ENCODE measurements around the gene CASKIN1.
"Not testable (repeated sequence)": the region's sequence is repeated elsewhere in the genome, so short reads cannot be mapped to it uniquely, and the experiment has no call there.

Gene CASKIN1

GRCh38 chr16:2203119-2203688, 6.8 kb upstream of the CASKIN1 start:
- not testable (repeated sequence) for H3K4me1 ChIP-seq (ENCODE audit: control insufficient read depth, insufficient read depth, low read length); H3K4me3 ChIP-seq (ENCODE audit: low read length); H3K27ac ChIP-seq (ENCODE audit: low read length); DNase-seq (ENCODE audit: low read depth, low spot score); H3K27me3 ChIP-seq (ENCODE audit: control insufficient read depth, insufficient read depth, low read length); H3K9me3 ChIP-seq (ENCODE audit: control insufficient read depth, insufficient read depth, low read length)
- WGBS (ENCODE audit: insufficient coverage, insufficient read length), result no CpG with 5 or more reads among the region's 8 CpGs
- peaks cover 13% of the 10 kb centered on the region for H3K36me3 ChIP-seq (ENCODE audit: control insufficient read depth, insufficient read depth, low read length)

DNA sequence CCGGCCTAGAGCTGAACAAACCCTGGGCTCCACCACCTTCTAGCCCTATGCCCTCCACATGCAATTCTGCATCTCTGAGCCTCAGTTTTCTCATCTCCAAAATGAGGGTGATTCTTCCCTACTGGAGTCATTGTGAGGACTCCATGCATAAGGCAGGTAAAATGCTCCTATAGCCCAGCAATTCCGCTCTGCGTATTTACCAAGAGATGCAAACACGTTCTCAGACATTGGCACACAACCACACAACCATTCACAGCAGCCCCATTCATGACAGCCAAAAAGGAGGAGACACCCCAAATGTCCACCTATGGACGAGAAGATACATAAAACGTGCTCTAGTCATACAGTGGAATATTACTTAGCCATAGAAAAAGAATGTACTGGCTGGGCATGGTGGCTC, 3.9 kb upstream of the CASKIN1 start:
- H3K27ac ChIP-seq (ENCODE audit: low read length), result no peak overlapping the region
- peaks cover 4% of the 10 kb centered on the region; the same call in 1 of the 2 replicates for H3K4me1 ChIP-seq (ENCODE audit: control insufficient read depth, insufficient read depth, low read length)
- no peaks in the 10 kb centered on the region for H3K36me3 ChIP-seq (ENCODE audit: control insufficient read depth, insufficient read depth, low read length)
- H3K4me3 ChIP-seq (ENCODE audit: low read length), result no peak overlapping the region
- no peak for DNase-seq (ENCODE audit: low read depth, low spot score)
- WGBS (ENCODE audit: insufficient coverage, insufficient read length), result no CpG with 5 or more reads among the region's 6 CpGs
- H3K9me3 ChIP-seq (ENCODE audit: control insufficient read depth, insufficient read depth, low read length), result no peaks in the 10 kb centered on the region
- peaks cover 7% of the 10 kb centered on the region; the same call in 1 of the 2 replicates for H3K27me3 ChIP-seq (ENCODE audit: control insufficient read depth, insufficient read depth, low read length)

GRCh38 chr16:2199621-2200139, 3.3 kb upstream of the CASKIN1 start:
- Histone ChIP-seq H3K36me3 (ENCODE audit: control insufficient read depth, insufficient read depth, low read length) (no peaks in the 10 kb centered on the region), H3K27me3 (ENCODE audit: control insufficient read depth, insufficient read depth, low read length) (peaks cover 7% of the 10 kb centered on the region; the same call in 1 of the 2 replicates), H3K4me3 (ENCODE audit: low read length) (no peak overlapping the region), H3K9me3 (ENCODE audit: control insufficient read depth, insufficient read depth, low read length) (no peaks in the 10 kb centered on the region), H3K4me1 (ENCODE audit: control insufficient read depth, insufficient read depth, low read length) (peaks cover 5% of the 10 kb centered on the region; the same call in 1 of the 2 replicates), H3K27ac (ENCODE audit: low read length) (no peak overlapping the region)
- WGBS (ENCODE audit: insufficient coverage, insufficient read length), result no CpG with 5 or more reads among the region's 14 CpGs
- no peak for DNase-seq (ENCODE audit: low read depth, low spot score)

DNA sequence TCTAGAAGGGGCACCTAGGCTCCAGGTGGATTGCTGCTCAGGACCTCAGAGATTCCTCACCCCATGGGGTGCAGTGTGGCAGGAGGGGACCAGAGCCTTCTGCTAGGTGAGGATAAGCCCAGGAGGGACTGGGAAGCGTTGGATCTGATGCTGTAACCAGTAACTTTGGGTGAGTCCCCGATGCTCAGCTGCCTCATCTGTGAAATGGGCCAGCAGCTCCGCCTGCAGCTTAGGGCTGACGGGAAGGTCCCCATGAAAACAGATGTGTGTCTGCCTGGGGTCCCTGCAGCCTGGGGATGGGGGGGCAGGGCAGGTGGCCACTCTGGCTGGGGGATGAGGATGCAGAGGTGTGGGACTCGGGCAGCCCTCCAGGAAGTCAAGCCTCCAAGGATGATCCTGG, 2.7 kb upstream of the CASKIN1 start:
- H3K4me1 ChIP-seq (ENCODE audit: control insufficient read depth, insufficient read depth, low read length), result peaks cover 5% of the 10 kb centered on the region; the same call in 1 of the 2 replicates
- H3K4me3 ChIP-seq (ENCODE audit: low read length), result no peak overlapping the region
- no peak overlapping the region for H3K27ac ChIP-seq (ENCODE audit: low read length)
- no peaks in the 10 kb centered on the region for H3K9me3 ChIP-seq (ENCODE audit: control insufficient read depth, insufficient read depth, low read length)
- H3K27me3 ChIP-seq (ENCODE audit: control insufficient read depth, insufficient read depth, low read length), result peaks cover 7% of the 10 kb centered on the region; the same call in 1 of the 2 replicates
- no CpG with 5 or more reads among the region's 5 CpGs for WGBS (ENCODE audit: insufficient coverage, insufficient read length)
- no peak for DNase-seq (ENCODE audit: low read depth, low spot score)
- H3K36me3 ChIP-seq (ENCODE audit: control insufficient read depth, insufficient read depth, low read length), result no peaks in the 10 kb centered on the region

- H3K27ac ChIP-seq (ENCODE audit: low read length), result no peak overlapping the region
- no peak for DNase-seq (ENCODE audit: low read depth, low spot score)
- no peaks in the 10 kb centered on the region for H3K36me3 ChIP-seq (ENCODE audit: control insufficient read depth, insufficient read depth, low read length)
- no CpG with 5 or more reads among the region's 4 CpGs for WGBS (ENCODE audit: insufficient coverage, insufficient read length)
- H3K27me3 ChIP-seq (ENCODE audit: control insufficient read depth, insufficient read depth, low read length), result peaks cover 7% of the 10 kb centered on the region; the same call in 1 of the 2 replicates
- peaks cover 5% of the 10 kb centered on the region; the same call in 1 of the 2 replicates for H3K4me1 ChIP-seq (ENCODE audit: control insufficient read depth, insufficient read depth, low read length)
- no peak overlapping the region for H3K4me3 ChIP-seq (ENCODE audit: low read length)
- no peaks in the 10 kb centered on the region for H3K9me3 ChIP-seq (ENCODE audit: control insufficient read depth, insufficient read depth, low read length)
Observed at GRCh38 chr16:2198283-2198682, 1.9 kb upstream of the CASKIN1 start.

- H3K36me3 ChIP-seq (ENCODE audit: control insufficient read depth, insufficient read depth, low read length), result no peaks in the 10 kb centered on the region
- peaks cover 5% of the 10 kb centered on the region; the same call in 1 of the 2 replicates for H3K4me1 ChIP-seq (ENCODE audit: control insufficient read depth, insufficient read depth, low read length)
- H3K4me3 ChIP-seq (ENCODE audit: low read length), result no peak overlapping the region
- H3K27me3 ChIP-seq (ENCODE audit: control insufficient read depth, insufficient read depth, low read length), result peaks cover 7% of the 10 kb centered on the region; the same call in 1 of the 2 replicates
- no peaks in the 10 kb centered on the region for H3K9me3 ChIP-seq (ENCODE audit: control insufficient read depth, insufficient read depth, low read length)
- WGBS (ENCODE audit: insufficient coverage, insufficient read length), result no CpG with 5 or more reads among the region's 6 CpGs
- no peak for DNase-seq (ENCODE audit: low read depth, low spot score)
- no peak overlapping the region for H3K27ac ChIP-seq (ENCODE audit: low read length)
Observed at GRCh38 chr16:2197765-2198164, 1.4 kb upstream of the CASKIN1 start.

- WGBS (ENCODE audit: insufficient coverage, insufficient read length), result no CpG with 5 or more reads among the region's 32 CpGs
- H3K4me3 ChIP-seq (ENCODE audit: low read length), result peak overlapping the region; percentile 21; the same call in 1 of the 2 replicates
Observed at GRCh38 chr16:2196981-2197511, 641 bp upstream of the CASKIN1 start.

GRCh38 chr16:2195322-2196161, 863 bp downstream of the CASKIN1 start:
- Histone ChIP-seq H3K9me3 (ENCODE audit: control insufficient read depth, insufficient read depth, low read length) (no peaks in the 10 kb centered on the region), H3K4me1 (ENCODE audit: control insufficient read depth, insufficient read depth, low read length) (peaks cover 5% of the 10 kb centered on the region; the same call in 1 of the 2 replicates), H3K27me3 (ENCODE audit: control insufficient read depth, insufficient read depth, low read length) (peaks cover 7% of the 10 kb centered on the region; the same call in 1 of the 2 replicates), H3K36me3 (ENCODE audit: control insufficient read depth, insufficient read depth, low read length) (no peaks in the 10 kb centered on the region), H3K27ac (ENCODE audit: low read length) (no peak overlapping the region), H3K4me3 (ENCODE audit: low read length) (peak overlapping the region; percentile 57; the same call in 1 of the 2 replicates)
- WGBS (ENCODE audit: insufficient coverage, insufficient read length), result no CpG with 5 or more reads among the region's 49 CpGs
- no peak for DNase-seq (ENCODE audit: low read depth, low spot score)

More at GRCh38 chr16:2196981-2197511, 641 bp upstream of the CASKIN1 start:
- H3K9me3 ChIP-seq (ENCODE audit: control insufficient read depth, insufficient read depth, low read length), result no peaks in the 10 kb centered on the region
- H3K27me3 ChIP-seq (ENCODE audit: control insufficient read depth, insufficient read depth, low read length), result peaks cover 7% of the 10 kb centered on the region; the same call in 1 of the 2 replicates
- no peak overlapping the region for H3K27ac ChIP-seq (ENCODE audit: low read length)
- no peak for DNase-seq (ENCODE audit: low read depth, low spot score)
- peaks cover 5% of the 10 kb centered on the region; the same call in 1 of the 2 replicates for H3K4me1 ChIP-seq (ENCODE audit: control insufficient read depth, insufficient read depth, low read length)
- H3K36me3 ChIP-seq (ENCODE audit: control insufficient read depth, insufficient read depth, low read length), result no peaks in the 10 kb centered on the region

GRCh38 chr16:2194852-2195321, 1.5 kb downstream of the CASKIN1 start:
- H3K36me3 ChIP-seq (ENCODE audit: control insufficient read depth, insufficient read depth, low read length), result no peaks in the 10 kb centered on the region
- no peaks in the 10 kb centered on the region for H3K9me3 ChIP-seq (ENCODE audit: control insufficient read depth, insufficient read depth, low read length)
- peaks cover 5% of the 10 kb centered on the region; the same call in 1 of the 2 replicates for H3K4me1 ChIP-seq (ENCODE audit: control insufficient read depth, insufficient read depth, low read length)
- H3K27ac ChIP-seq (ENCODE audit: low read length), result no peak overlapping the region
- peaks cover 7% of the 10 kb centered on the region; the same call in 1 of the 2 replicates for H3K27me3 ChIP-seq (ENCODE audit: control insufficient read depth, insufficient read depth, low read length)
- WGBS (ENCODE audit: insufficient coverage, insufficient read length), result no CpG with 5 or more reads among the region's 10 CpGs
- H3K4me3 ChIP-seq (ENCODE audit: low read length), result peak overlapping the region; percentile 57; the same call in 1 of the 2 replicates
- DNase-seq (ENCODE audit: low read depth, low spot score), result no peak
